Heart right ventricle (tissue), 16 donors: Measurements from ENCODE around the gene MOBP. TPM values are rescaled to one million over a fixed set of nuclear protein-coding genes. Genes with fewer than 3 reads are reported as not detected.

ENCODE experiments used
- ATAC-seq, 8 donors: fragments of 200-7000 bp; cut with Tn5 transposase; one replicate each; pipeline ENCODE4 v1.9.1; 2020; ENCODE audit warnings: mild to moderate bottlenecking in 8 of 8, moderate library complexity in 8 of 8, moderate number of reproducible peaks in 1 of 8
- DNase-seq, 2 donors: peaks; one replicate each; pipeline ENCODE4 v3.0.0-alpha.2; 2020
- H3K27ac ChIP-seq, 10 donors: fragments of 200-600 bp; sonication (generic) in 2 of 10; one replicate each; pipeline versions ENCODE4 v1.5.0 to v1.8.0; 2020 to 2022; ENCODE audit warnings: mild to moderate bottlenecking in 3 of 10
- H3K27me3 ChIP-seq, 7 donors: fragments of 200-600 bp; one replicate each; pipeline ENCODE4 v1.8.0; 2021 to 2022; ENCODE audit warnings: mild to moderate bottlenecking in 2 of 7
- H3K36me3 ChIP-seq, 9 donors: fragments of 200-600 bp; sonication (generic) in 1 of 9; one replicate each; pipeline versions ENCODE4 v1.5.0 to v1.8.0; 2020 to 2022; ENCODE audit warnings: mild to moderate bottlenecking in 2 of 9
- H3K4me1 ChIP-seq, 9 donors: fragments of 200-600 bp; sonication (generic) in 1 of 9; one replicate each; pipeline versions ENCODE4 v1.5.0 to v1.8.0; 2020 to 2022; ENCODE audit warnings: mild to moderate bottlenecking in 4 of 9
- H3K4me3 ChIP-seq, 10 donors: fragments of 200-600 bp; sonication (generic) in 2 of 10; one replicate each; pipeline versions ENCODE4 v1.5.0 to v1.8.0; 2020 to 2022; ENCODE audit warnings: mild to moderate bottlenecking in 7 of 10, moderate library complexity in 2 of 10
- H3K9me3 ChIP-seq, 11 donors: fragments of 200-600 bp in 10 of 11; sonication (generic) in 2 of 11; one replicate each; pipeline versions ENCODE4 v1.5.0 to v1.8.0; 2013 to 2022; ENCODE audit warnings: mild to moderate bottlenecking in 2 of 11, control low read depth in 1 of 11, moderate library complexity in 1 of 11
- CTCF ChIP-seq, 9 donors: fragments of 200-600 bp; sonication (generic) in 2 of 9; IDR thresholded peaks; one replicate each; pipeline versions ENCODE4 v1.5.0 to v1.8.0; 2021 to 2022; ENCODE audit warnings: antibody characterized with exemption in 9 of 9, mild to moderate bottlenecking in 5 of 9, moderate library complexity in 1 of 9
- WGBS, 2 donors: extraction: QIAGEN DNeasy Blood & Tissue Kit; methylation state at CpG; one replicate each; pipeline ENCODE4 v1.1.7; 2013; ENCODE audit warnings: inconsistent platforms in 1 of 2; 5-methylcytosine and 5-hydroxymethylcytosine counted together
- intact Hi-C, 10 donors: fragments of 100-400 bp; cut with DNase I; formaldehyde crosslinking; loops; one replicate each; pipeline versions ENCODE4 v1.11.1 to v1.14.2; 2022
- polyA plus RNA-seq, 2 donors: library from polyadenylated mRNA; stranded (reverse); fragments of 200-250 nt; gene quantifications; one replicate each; pipeline ENCODE4 v1.2.3, GENCODE V29; 2013
- total RNA-seq, 10 donors: library from RNA; stranded (reverse); fragmentation: NEBNext Ultra II Directional in 3 of 10; extraction: Animal tissue kit (Norgen Biotek cat#: 25700) in 3 of 10; gene quantifications; one replicate each; pipeline versions ENCODE4 v1.2.1 to v1.2.4, GENCODE V29; 2021 to 2023
- donor health status: Arrhythmogenic right ventricular cardiomyopathy.
- donor health status: ischemic (EF 13 %, LVEDD 7.1; RV severe dilation, severe dysfunction).
- donor health status: healthy with polysubstance abuse.
- donor health status: DM: no; HTN: yes; CAD: no.
- donor health status: DM: no; HTN: no; CAD: no.
- donor health status: ischemic (EF 25% LVEDD 6.9; RV normal size, moderate dysfunction).
- donor health status: ischemic (EF 25% LVEDD 5.7; RV mildly dilated, moderate dysfunction).
- donor health status: healthy.
- donor health status: DM: yes; HTN: yes; CAD: no.
- donor health status: Ischemic cardiomyopathy.
- donor health status: ischemic (EF 35%, LVEDD 5.7; RV mildly dilated, moderate dysfunction).
- donor health status: nonischemic (EF 11% LVEDD 7.7; RV severe dilation, severe dysfunction).
- donor health status: DM: yes; HTN: yes; CAD: no.
- donor health status: PGD.
- donor health status: ischemic (EF 29% LVEDD 5.4; RV normal size, mild dysfunction).
- donor health status: nonischemic (EF 23%, LVEDD 6.1; RV moderate dilation, normal function).

The MOBP gene
- total and polyA plus RNA-seq, 12 donors: 0.01 to 0.59 (median 0.11) TPM; not detected in 7

- Histone ChIP-seq H3K4me3 (no peak overlapping the region), H3K27ac (peak overlapping the region in 1 of 10 donors; percentile 36), H3K36me3 (no peaks in the 10 kb centered on the region), H3K4me1 (peaks cover 0 to 20% (median 0%) of the 10 kb centered on the region in 9 donors), H3K9me3 (no peaks in the 10 kb centered on the region), H3K27me3 (no peaks in the 10 kb centered on the region)
- 87 to 91% methylated on average over 6 of the region's 6 CpGs for WGBS, 2 donors
- intact Hi-C loops: no loop called here
- ATAC-seq: no peak
- TF ChIP-seq CTCF (IDR thresholded peaks at IDR 0.05): no peak
- DNase-seq: no peak
Measured at GRCh38 chr3:39531066-39531465, 63.6 kb downstream of the MOBP start.

DNA sequence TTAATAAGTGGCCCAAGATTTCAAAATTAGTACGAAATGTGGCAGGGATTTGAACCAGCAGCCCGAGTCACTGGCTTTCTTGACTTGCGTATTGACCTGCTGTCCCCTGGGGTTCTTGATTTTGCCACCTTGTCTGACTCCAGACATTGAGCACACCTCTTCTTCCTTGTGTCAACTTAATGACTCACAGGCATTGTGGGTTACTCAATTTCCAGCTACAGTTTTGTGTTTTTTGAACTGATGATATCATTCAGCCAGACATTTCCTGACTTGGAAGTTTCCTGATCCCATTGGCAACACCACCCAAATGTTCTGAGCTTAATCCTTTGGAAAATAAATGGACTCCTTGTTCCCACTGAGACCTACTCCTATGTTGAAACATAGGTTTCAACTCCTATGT, 64.2 kb downstream of the MOBP start:
- no peaks in the 10 kb centered on the region for H3K9me3 ChIP-seq
- H3K4me1 ChIP-seq: peaks cover 0 to 20% (median 0%) of the 10 kb centered on the region in 9 donors
- peak in 1 of 2 donors; percentile 20 for DNase-seq
- no peaks in the 10 kb centered on the region for H3K27me3 ChIP-seq
- 70 to 71% methylated on average over 3 of the region's 3 CpGs for WGBS, 2 donors
- peak in 7 of 8 donors; percentile 49 to 86 (median 65) for ATAC-seq
- intact Hi-C loops: no loop called here
- no peak overlapping the region for H3K4me3 ChIP-seq
- no peaks in the 10 kb centered on the region for H3K36me3 ChIP-seq
- no peak for TF ChIP-seq CTCF (IDR thresholded peaks at IDR 0.05)
- peak overlapping the region in 2 of 10 donors; percentile 28 to 36 for H3K27ac ChIP-seq

DNA sequence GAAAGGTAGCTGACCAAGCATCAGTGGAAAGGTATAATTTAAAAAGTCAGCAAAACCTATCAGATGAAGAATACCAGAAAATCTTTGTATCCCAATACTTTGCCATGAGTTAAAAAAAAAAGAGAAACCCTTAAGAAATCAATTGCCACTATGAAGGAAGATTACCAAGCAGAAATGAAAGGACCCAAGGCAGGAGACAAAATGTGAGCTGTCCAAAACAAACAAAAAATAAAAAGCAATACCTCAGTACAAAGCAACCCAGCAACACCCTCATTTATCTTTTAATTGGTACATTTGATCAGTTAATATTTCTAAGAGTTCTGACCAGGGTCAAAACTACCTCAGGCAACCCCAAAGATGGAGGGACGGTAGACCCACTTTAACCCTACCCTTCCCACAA, 65.3 kb downstream of the MOBP start:
- Histone ChIP-seq H3K9me3 (no peaks in the 10 kb centered on the region), H3K4me1 (peaks cover 0 to 20% (median 0%) of the 10 kb centered on the region in 9 donors), H3K36me3 (no peaks in the 10 kb centered on the region), H3K27me3 (no peaks in the 10 kb centered on the region), H3K4me3 (no peak overlapping the region), H3K27ac (no peak overlapping the region)
- TF ChIP-seq CTCF (IDR thresholded peaks at IDR 0.05): no peak
- no peak for DNase-seq
- ATAC-seq: no peak
- intact Hi-C loops: no loop called here
- 64 to 78% methylated on average over 1 of the region's 1 CpG for WGBS, 2 donors

DNA sequence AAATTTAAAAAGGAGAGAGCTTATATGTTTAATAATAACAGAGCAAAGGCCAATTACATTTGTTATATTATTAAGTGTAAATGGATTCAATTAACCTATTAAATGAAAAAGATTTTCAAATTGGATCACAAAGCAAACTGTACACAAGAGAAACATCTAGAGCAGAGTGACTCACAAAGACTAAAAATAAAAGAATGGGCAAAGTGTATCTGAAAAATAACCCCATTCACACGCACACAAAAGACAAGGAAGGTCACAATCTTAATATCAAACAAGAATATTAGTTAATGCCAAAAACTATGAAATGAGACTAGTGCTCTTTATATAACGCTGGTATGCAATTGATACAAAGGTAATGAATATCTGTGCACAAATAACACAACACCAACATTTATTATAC, 65.7 kb downstream of the MOBP start:
- H3K36me3 ChIP-seq: no peaks in the 10 kb centered on the region
- intact Hi-C loops: no loop called here
- TF ChIP-seq CTCF (IDR thresholded peaks at IDR 0.05): no peak
- no peaks in the 10 kb centered on the region for H3K27me3 ChIP-seq
- WGBS, 2 donors: 25 to 31% methylated on average over 2 of the region's 2 CpGs
- ATAC-seq (no peak), DNase-seq (no peak)
- H3K4me1 ChIP-seq: peaks cover 0 to 20% (median 0%) of the 10 kb centered on the region in 9 donors
- H3K9me3 ChIP-seq: no peaks in the 10 kb centered on the region
- no peak overlapping the region for H3K27ac ChIP-seq
- H3K4me3 ChIP-seq: no peak overlapping the region
